OCI-LY3 (cell line): ENCODE measurements around the gene ACAD10.

Source experiments
- H2AFZ ChIP-seq: fragments of 200-600, 300-600 bp; shearing (Covaris generic); 2 replicates; pipeline ENCODE4 v1.6.0; 2014; ENCODE audit warnings: antibody characterized with exemption, low read depth, low read length
- H3K27ac ChIP-seq: fragments of 200-600, 300-600 bp; sonication (generic); 2 replicates; pipeline ENCODE4 v1.5.1; 2014; ENCODE audit warnings: mild to moderate bottlenecking, low read length, moderate library complexity, mixed read lengths
- H3K27me3 ChIP-seq: fragments of 200-600, 300-600 bp; sonication (generic); 2 replicates; pipeline ENCODE4 v1.6.1; 2014; ENCODE audit warnings: low read depth, low read length, mixed read lengths
- H3K36me3 ChIP-seq: fragments of 200-600, 300-600 bp; sonication (generic); replicated peaks from 2 replicates; pipeline ENCODE3; 2014; ENCODE audit warnings: low read depth, low read length, mixed read lengths
- H3K4me1 ChIP-seq: fragments of 300-600, 200-600 bp; sonication (generic); 2 replicates; pipeline ENCODE4 v1.6.1; 2014; ENCODE audit warnings: low read length, mixed read lengths
- H3K4me2 ChIP-seq: fragments of 200-600, 300-600 bp; sonication (generic); 2 replicates; pipeline ENCODE4 v1.6.1; 2014; ENCODE audit warnings: low read length, mixed read lengths
- H3K4me3 ChIP-seq: fragments of 300-600, 200-600 bp; sonication (generic); 2 replicates; pipeline ENCODE4 v1.5.1; 2014; ENCODE audit warnings: antibody characterized with exemption, mild to moderate bottlenecking, low read length, moderate library complexity
- H3K79me2 ChIP-seq: fragments of 300-600, 200-600 bp; shearing (Covaris generic); 2 replicates; pipeline ENCODE4 v1.6.1; 2014; ENCODE audit warnings: mild to moderate bottlenecking, low read length, mixed read lengths
- H3K9ac ChIP-seq: fragments of 300-600, 200-600 bp; shearing (Covaris generic); 2 replicates; pipeline ENCODE4 v1.6.0; 2014; ENCODE audit warnings: mild to moderate bottlenecking, low read length, moderate library complexity
- H3K9me3 ChIP-seq: fragments of 200-600, 300-600 bp; shearing (Covaris generic); 2 replicates; pipeline ENCODE4 v1.6.1; 2014; ENCODE audit warnings: low read length, mixed read lengths; ENCODE audit not compliant: insufficient read depth
- H4K20me1 ChIP-seq: fragments of 200-600, 300-600 bp; sonication (generic); 2 replicates; pipeline ENCODE4 v1.6.1; 2016; ENCODE audit warnings: low read length, mixed read lengths; ENCODE audit not compliant: insufficient read depth
- EZH2phosphoT487 ChIP-seq: fragments of 200-600 bp; shearing (Covaris generic); IDR thresholded peaks from 2 replicates; pipeline ENCODE4 v1.6.1; 2018; ENCODE audit warnings: antibody characterized with exemption, mixed run types, low read depth
- TF ChIP-seq, protein P1 (sequence below): fragments of 200-600, 300-600 bp; sonication (generic); IDR thresholded peaks from 2 replicates; pipeline ENCODE4 v1.5.1; 2014; ENCODE audit warnings: antibody characterized with exemption, low read length, low read depth

The ACAD10 gene

DNA sequence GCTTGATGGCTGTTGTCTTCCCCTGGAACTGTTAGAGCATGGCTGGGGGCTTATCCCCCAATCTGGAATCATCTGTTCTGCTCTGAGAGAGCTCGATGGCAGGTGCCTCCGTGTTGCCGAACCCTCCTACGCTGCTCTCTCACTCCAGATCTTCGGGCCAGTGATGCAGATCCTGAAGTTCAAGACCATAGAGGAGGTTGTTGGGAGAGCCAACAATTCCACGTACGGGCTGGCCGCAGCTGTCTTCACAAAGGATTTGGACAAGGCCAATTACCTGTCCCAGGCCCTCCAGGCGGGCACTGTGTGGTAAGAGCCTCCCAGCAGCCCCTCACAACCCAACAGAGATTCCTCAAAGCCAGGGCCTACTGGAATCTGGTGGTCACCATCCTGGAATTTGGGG lies 113.9 kb downstream of the ACAD10 start:
- Histone ChIP-seq H3K9me3 (no peaks in the 10 kb centered on the region), H3K27ac (no peak overlapping the region), H3K4me2 (no peak overlapping the region), H3K79me2 (no peaks in the 10 kb centered on the region), H4K20me1 (no peaks in the 10 kb centered on the region), H3K4me1 (no peaks in the 10 kb centered on the region), H3K4me3 (no peak overlapping the region), H3K9ac (no peak overlapping the region), H3K36me3 (peaks cover 23% of the 10 kb centered on the region), H2AFZ (no peak overlapping the region), H3K27me3 (no peaks in the 10 kb centered on the region)
- TF ChIP-seq EZH2phosphoT487: no peak
- TF ChIP-seq, protein P1, sequence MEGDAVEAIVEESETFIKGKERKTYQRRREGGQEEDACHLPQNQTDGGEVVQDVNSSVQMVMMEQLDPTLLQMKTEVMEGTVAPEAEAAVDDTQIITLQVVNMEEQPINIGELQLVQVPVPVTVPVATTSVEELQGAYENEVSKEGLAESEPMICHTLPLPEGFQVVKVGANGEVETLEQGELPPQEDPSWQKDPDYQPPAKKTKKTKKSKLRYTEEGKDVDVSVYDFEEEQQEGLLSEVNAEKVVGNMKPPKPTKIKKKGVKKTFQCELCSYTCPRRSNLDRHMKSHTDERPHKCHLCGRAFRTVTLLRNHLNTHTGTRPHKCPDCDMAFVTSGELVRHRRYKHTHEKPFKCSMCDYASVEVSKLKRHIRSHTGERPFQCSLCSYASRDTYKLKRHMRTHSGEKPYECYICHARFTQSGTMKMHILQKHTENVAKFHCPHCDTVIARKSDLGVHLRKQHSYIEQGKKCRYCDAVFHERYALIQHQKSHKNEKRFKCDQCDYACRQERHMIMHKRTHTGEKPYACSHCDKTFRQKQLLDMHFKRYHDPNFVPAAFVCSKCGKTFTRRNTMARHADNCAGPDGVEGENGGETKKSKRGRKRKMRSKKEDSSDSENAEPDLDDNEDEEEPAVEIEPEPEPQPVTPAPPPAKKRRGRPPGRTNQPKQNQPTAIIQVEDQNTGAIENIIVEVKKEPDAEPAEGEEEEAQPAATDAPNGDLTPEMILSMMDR: no peak

DNA sequence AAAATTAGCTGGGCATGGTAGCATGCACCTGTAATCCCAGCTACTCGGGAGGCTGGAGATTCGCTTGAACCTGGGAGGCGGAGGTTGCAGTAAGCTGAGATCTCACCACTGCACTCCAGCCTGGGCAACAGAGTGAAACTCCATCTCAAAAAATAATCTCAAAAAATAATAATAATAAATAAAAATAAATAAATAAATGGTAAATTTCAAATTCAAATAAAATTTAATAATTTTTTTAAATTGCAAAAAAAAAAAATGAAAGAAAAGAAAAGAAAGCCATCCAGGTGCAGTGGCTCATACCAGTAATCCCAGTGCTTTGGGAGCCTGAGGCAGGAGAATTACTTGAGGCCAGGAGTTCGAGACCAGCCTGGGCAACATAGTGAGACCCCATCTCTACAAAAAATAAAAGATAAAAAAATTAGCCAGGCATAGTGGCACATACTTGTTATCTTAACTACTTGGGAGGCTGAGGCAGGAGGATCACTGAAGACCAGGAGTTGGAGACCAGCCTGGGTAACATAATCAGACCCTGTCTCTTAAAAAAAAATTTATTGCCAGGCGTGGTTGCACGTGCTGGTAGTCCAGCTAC lies 117.3 kb downstream of the ACAD10 start:
- Histone ChIP-seq H3K9ac (no peak overlapping the region), H3K4me2 (no peak overlapping the region), H3K27ac (no peak overlapping the region), H2AFZ (no peak overlapping the region), H3K36me3 (peaks cover 17% of the 10 kb centered on the region), H3K4me3 (no peak overlapping the region), H3K27me3 (no peaks in the 10 kb centered on the region), H4K20me1 (no peaks in the 10 kb centered on the region), H3K79me2 (no peaks in the 10 kb centered on the region), H3K4me1 (no peaks in the 10 kb centered on the region), H3K9me3 (no peaks in the 10 kb centered on the region)
- TF ChIP-seq, protein P1: no peak
- TF ChIP-seq EZH2phosphoT487: no peak

GRCh38 chr12:111803851-111804250 lies 118.0 kb downstream of the ACAD10 start:
- Histone ChIP-seq H3K27ac (no peak overlapping the region), H3K4me3 (no peak overlapping the region), H3K4me1 (no peaks in the 10 kb centered on the region), H3K27me3 (no peaks in the 10 kb centered on the region), H4K20me1 (no peaks in the 10 kb centered on the region), H3K4me2 (no peak overlapping the region), H2AFZ (no peak overlapping the region), H3K36me3 (peaks cover 15% of the 10 kb centered on the region), H3K79me2 (no peaks in the 10 kb centered on the region), H3K9ac (no peak overlapping the region), H3K9me3 (no peaks in the 10 kb centered on the region)
- TF ChIP-seq, protein P1: no peak
- no peak for TF ChIP-seq EZH2phosphoT487

- Histone ChIP-seq H3K36me3 (peaks cover 3% of the 10 kb centered on the region), H3K9ac (no peak overlapping the region)
- TF ChIP-seq EZH2phosphoT487: no peak
- TF ChIP-seq, protein P1: no peak
Measured at GRCh38 chr12:111806304-111806703, 120.5 kb downstream of the ACAD10 start.

More at GRCh38 chr12:111806304-111806703, 120.5 kb downstream of the ACAD10 start:
- no peak overlapping the region for H3K4me2 ChIP-seq
- no peak overlapping the region for H3K4me3 ChIP-seq
- no peak overlapping the region for H2AFZ ChIP-seq
- H3K27ac ChIP-seq: no peak overlapping the region
- no peaks in the 10 kb centered on the region for H3K4me1 ChIP-seq
- H3K27me3 ChIP-seq: no peaks in the 10 kb centered on the region
- no peaks in the 10 kb centered on the region for H3K79me2 ChIP-seq
- H3K9me3 ChIP-seq: no peaks in the 10 kb centered on the region
- H4K20me1 ChIP-seq: no peaks in the 10 kb centered on the region
